Type B pancreatic cell (in vitro differentiated cells): ENCODE data around the gene SLC8A1. TPM values are rescaled to one million over a fixed set of nuclear protein-coding genes. Genes with fewer than 3 reads are reported as not detected.

ENCODE experiments used
- DNase-seq: peaks from one replicate; pipeline ENCODE4 v3.0.0; 2021; ENCODE audit warnings: mixed read lengths; ENCODE audit not compliant: unreplicated experiment; ENCODE audit errors: extremely low spot score
- H3K27ac Mint-ChIP-seq: 2 replicates; pipeline ENCODE4 v1.8.0; 2021; ENCODE audit warnings: mild to moderate bottlenecking, mixed read lengths
- H3K27me3 Mint-ChIP-seq: 2 replicates; pipeline ENCODE4 v1.8.0; 2021; ENCODE audit warnings: mixed read lengths
- H3K36me3 Mint-ChIP-seq: 2 replicates; pipeline ENCODE4 v1.8.0; 2021; ENCODE audit warnings: mixed read lengths
- H3K4me1 Mint-ChIP-seq: one replicate; pipeline ENCODE4 v1.8.0; 2021; ENCODE audit warnings: mixed read lengths; ENCODE audit not compliant: unreplicated experiment
- H3K4me3 Mint-ChIP-seq: 2 replicates; pipeline ENCODE4 v1.8.0; 2021; ENCODE audit warnings: mild to moderate bottlenecking, mixed read lengths
- H3K9me3 Mint-ChIP-seq: 2 replicates; pipeline ENCODE4 v1.8.0; 2021; ENCODE audit warnings: mixed read lengths
- total RNA-seq: library from RNA; stranded (reverse); gene quantifications from 2 replicates; pipeline ENCODE4 v1.2.1, GENCODE V29; 2021; ENCODE audit warnings: low replicate concordance
- TF ChIP-seq, protein P1 (sequence below): fragments of 200-600 bp; sonication (generic); conservative IDR thresholded peaks from 2 replicates; pipeline ENCODE4 v1.5.0; 2021; ENCODE audit warnings: antibody characterized with exemption, mild to moderate bottlenecking

The SLC8A1 gene
- total RNA-seq, 1 donor from 2014 or later: 42.1 TPM

DNA sequence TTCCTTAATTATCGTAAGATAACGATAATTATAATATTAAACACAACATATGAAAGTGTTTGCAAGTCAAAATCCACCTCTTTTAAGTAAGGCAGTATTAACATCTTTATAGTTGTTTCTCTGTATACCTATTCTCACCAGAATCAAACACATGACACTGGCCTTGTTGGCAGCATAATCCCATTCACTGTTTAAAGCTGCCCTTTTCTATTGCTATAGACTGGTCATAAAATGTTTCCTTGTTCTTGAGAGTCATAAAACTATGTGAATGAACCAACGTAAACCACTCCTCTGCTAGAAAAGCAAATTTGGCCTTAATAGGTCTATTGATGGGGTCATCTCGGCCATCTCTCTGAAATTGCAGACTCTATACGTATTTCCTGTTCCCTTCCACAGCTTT, 293.1 kb downstream of the SLC8A1 start:
- Mint-ChIP-seq H3K9me3 (no peaks in the 10 kb centered on the region), H3K36me3 (peaks cover 20% of the 10 kb centered on the region), H3K27ac (no peak overlapping the region), H3K4me1 (peaks cover 2% of the 10 kb centered on the region), H3K4me3 (no peak overlapping the region), H3K27me3 (no peaks in the 10 kb centered on the region)
- no peak for DNase-seq
- TF ChIP-seq, protein P1, sequence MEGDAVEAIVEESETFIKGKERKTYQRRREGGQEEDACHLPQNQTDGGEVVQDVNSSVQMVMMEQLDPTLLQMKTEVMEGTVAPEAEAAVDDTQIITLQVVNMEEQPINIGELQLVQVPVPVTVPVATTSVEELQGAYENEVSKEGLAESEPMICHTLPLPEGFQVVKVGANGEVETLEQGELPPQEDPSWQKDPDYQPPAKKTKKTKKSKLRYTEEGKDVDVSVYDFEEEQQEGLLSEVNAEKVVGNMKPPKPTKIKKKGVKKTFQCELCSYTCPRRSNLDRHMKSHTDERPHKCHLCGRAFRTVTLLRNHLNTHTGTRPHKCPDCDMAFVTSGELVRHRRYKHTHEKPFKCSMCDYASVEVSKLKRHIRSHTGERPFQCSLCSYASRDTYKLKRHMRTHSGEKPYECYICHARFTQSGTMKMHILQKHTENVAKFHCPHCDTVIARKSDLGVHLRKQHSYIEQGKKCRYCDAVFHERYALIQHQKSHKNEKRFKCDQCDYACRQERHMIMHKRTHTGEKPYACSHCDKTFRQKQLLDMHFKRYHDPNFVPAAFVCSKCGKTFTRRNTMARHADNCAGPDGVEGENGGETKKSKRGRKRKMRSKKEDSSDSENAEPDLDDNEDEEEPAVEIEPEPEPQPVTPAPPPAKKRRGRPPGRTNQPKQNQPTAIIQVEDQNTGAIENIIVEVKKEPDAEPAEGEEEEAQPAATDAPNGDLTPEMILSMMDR: no peak

DNA sequence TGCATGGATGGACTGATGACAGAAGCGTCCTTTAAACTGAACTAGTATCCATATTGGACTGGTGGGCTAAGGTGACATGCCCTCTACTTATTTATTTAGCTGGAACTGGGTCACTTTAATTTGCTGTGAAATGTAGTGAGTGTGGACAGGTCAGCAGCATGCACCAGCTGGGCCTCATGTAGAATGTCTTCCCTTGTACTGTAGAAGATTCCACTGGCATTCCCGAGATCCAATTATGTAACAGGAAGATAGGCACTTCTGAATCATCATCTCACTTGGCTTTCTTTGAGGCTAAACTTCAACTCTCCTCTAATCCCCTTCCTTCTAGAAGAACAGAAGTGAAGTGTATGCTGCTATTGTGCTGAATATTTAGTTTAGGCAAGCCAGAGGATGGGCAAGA, 296.2 kb downstream of the SLC8A1 start:
- peaks cover 7% of the 10 kb centered on the region for H3K4me1 Mint-ChIP-seq

DNA sequence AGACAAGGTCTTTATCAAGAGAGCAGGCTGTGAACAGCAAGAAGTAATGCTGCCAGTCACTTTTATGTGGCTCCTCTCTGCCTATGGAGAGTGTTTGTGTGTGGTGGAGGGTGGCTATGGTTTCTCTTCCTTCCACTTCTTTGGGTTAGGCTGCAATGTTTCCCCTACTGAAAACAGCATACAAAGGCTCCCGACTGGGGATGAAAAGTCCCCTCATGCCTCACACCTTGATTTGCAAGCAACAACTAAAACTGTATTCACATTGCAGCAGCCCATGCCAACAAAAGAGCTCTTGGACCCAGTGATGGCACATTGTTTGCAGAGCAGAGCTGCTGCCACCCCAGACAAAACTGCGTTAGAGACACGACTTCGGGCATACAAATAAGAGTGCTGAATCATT, 301.6 kb downstream of the SLC8A1 start:
- DNase-seq: no peak
- H3K27ac Mint-ChIP-seq: no peak overlapping the region
- no peak overlapping the region for H3K4me3 Mint-ChIP-seq
- H3K27me3 Mint-ChIP-seq: no peaks in the 10 kb centered on the region
- no peaks in the 10 kb centered on the region for H3K9me3 Mint-ChIP-seq
- TF ChIP-seq, protein P1: no peak
- peaks cover 7% of the 10 kb centered on the region for H3K4me1 Mint-ChIP-seq
- H3K36me3 Mint-ChIP-seq: peaks cover 16% of the 10 kb centered on the region

More for the DNA sequence above, 296.2 kb downstream of the SLC8A1 start:
- TF ChIP-seq, protein P1: no peak
- no peak overlapping the region for H3K4me3 Mint-ChIP-seq
- peaks cover 23% of the 10 kb centered on the region for H3K36me3 Mint-ChIP-seq
- no peaks in the 10 kb centered on the region for H3K27me3 Mint-ChIP-seq
- H3K9me3 Mint-ChIP-seq: no peaks in the 10 kb centered on the region
- H3K27ac Mint-ChIP-seq: no peak overlapping the region
- DNase-seq: no peak

DNA sequence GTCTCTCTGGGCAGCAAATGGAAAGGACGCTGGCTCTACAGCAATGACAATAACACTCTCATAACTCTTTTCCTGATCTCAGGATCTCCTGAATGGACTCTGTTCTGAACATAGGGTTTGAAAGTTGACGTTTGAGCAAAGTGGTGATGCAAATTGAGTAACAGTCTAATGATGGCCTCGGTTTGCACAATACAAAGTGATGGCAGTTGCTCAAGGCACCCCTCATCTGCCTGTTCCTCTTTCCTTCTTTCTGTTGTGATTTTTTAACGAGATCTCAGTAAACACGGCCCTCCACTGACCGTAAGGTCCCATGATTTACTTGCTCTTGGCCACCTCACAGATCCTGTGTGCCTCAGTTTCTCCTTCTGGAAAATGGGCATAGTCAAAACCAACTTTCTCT, 303.6 kb downstream of the SLC8A1 start:
- TF ChIP-seq, protein P1: no peak
- Mint-ChIP-seq H3K27me3 (no peaks in the 10 kb centered on the region), H3K27ac (no peak overlapping the region), H3K36me3 (peaks cover 10% of the 10 kb centered on the region), H3K9me3 (no peaks in the 10 kb centered on the region), H3K4me3 (no peak overlapping the region), H3K4me1 (peaks cover 1% of the 10 kb centered on the region)
- DNase-seq: no peak

DNA sequence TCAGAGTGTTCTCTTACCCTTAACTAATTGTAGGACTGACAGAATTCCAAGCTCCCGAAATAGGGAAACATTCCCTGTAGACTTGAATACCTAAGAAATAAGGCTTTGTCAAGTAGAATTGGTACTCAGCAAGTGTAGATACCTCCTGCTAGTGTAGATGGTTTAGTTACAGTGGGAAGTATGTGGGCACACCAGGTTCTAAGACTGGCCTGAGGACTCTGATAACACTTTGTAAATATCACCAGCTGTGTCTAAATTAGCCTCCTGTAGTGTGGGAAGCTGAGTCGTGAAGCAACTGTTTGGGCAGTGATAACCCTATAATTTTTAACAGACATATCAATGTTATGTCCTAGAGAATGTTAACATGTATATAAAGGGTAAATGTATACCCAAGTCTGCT, 304.5 kb downstream of the SLC8A1 start:
- H3K27me3 Mint-ChIP-seq: no peaks in the 10 kb centered on the region
- no peaks in the 10 kb centered on the region for H3K4me1 Mint-ChIP-seq
- peaks cover 8% of the 10 kb centered on the region for H3K36me3 Mint-ChIP-seq

More for the DNA sequence above, 304.5 kb downstream of the SLC8A1 start:
- Mint-ChIP-seq H3K4me3 (no peak overlapping the region), H3K27ac (no peak overlapping the region), H3K9me3 (no peaks in the 10 kb centered on the region)
- DNase-seq: no peak
- TF ChIP-seq, protein P1: no peak
